Dermis blood vessel endothelial cell (primary cell): ENCODE measurements around the gene NDUFC2. TPM values are rescaled to one million over a fixed set of nuclear protein-coding genes. Genes with fewer than 3 reads are reported as not detected.

Experiments used
- DNase-seq: peaks from one replicate; pipeline ENCODE4 v3.0.0; 2010
- total RNA-seq: library from RNA; depleted of rRNA; stranded (reverse); fragments of >200 nt; gene quantifications from 2 replicates; pipeline ENCODE4 v1.2.3, GENCODE V29; 2014

NDUFC2 gene
- total RNA-seq, 1 donor from 2014 or later = 67.6 TPM

GRCh38 chr11:78028423-78028822 is 51.2 kb downstream of the NDUFC2 start:
- peak; percentile 72 for DNase-seq

- DNase-seq = no peak
Observed at GRCh38 chr11:78027759-78028158, 51.9 kb downstream of the NDUFC2 start.

- DNase-seq = no peak
Observed at GRCh38 chr11:78025378-78025777, 54.3 kb downstream of the NDUFC2 start.

- no peak for DNase-seq
Observed at GRCh38 chr11:78023426-78023825, 56.2 kb downstream of the NDUFC2 start.

- peak; percentile 28 for DNase-seq
Observed at GRCh38 chr11:78022397-78023396, 57.0 kb downstream of the NDUFC2 start, which contains the start of gene KCTD14. Gene KCTD14, minus strand, starts transcription at chr11:78023276. Its CDS starts 27 bp downstream, at chr11:78023249.

- DNase-seq = no peak
Observed at GRCh38 chr11:78021611-78022010, 58.1 kb downstream of the NDUFC2 start.

GRCh38 chr11:78020246-78020645 is 59.4 kb downstream of the NDUFC2 start:
- DNase-seq = no peak

GRCh38 chr11:78019808-78020207 is 59.9 kb downstream of the NDUFC2 start:
- DNase-seq = no peak

Other genes with a start within 250 kb of the NDUFC2 start
- 33.8 and 45.1 TPM in 2 replicates for gene INTS4, start 85.2 kb downstream of the NDUFC2 start, total RNA-seq
- 0.51 and 1.1 TPM in 2 replicates for gene KCTD14, start 56.6 kb downstream of the NDUFC2 start, total RNA-seq
- gene THRSP, start 16.0 kb downstream of the NDUFC2 start, total RNA-seq = not detected in 2 replicates
- 17.9 and 30.4 TPM in 2 replicates for gene ALG8, start 59.8 kb upstream of the NDUFC2 start, total RNA-seq
- 11.7 and 15.6 TPM in 2 replicates for gene KCTD21, start 108.8 kb upstream of the NDUFC2 start, total RNA-seq
- gene USP35, start 109.1 kb upstream of the NDUFC2 start, total RNA-seq = 8.1 and 9.7 TPM in 2 replicates